K562 (cell line): ENCODE results near the gene NPIPB2. TPM values are rescaled to one million over a fixed set of nuclear protein-coding genes. Genes with fewer than 3 reads are reported as not detected.
A peak's percentile ranks its signal among the peaks of the same experiment; 100 is the strongest.

Experiments
- ATAC-seq: fragments of 200-7000 bp; cut with Tn5 transposase; 3 replicates; pipeline ENCODE4 v1.9.1; 2020; ENCODE audit warnings: moderate library complexity
- BruUV-seq: library from RNA; stranded (reverse); fragments of 400-500 nt; replicated peaks from 2 replicates; lab custom pipeline; 2021; lab: Mats Ljungman, UMichigan
- CTCF ChIA-PET: fragments of 300-600 bp; formaldehyde crosslinking; extraction: SDS; loops from one replicate; lab custom pipeline; 2021; ENCODE audit warnings: low intra/inter-chr PET ratio; lab: Yijun Ruan, JAX
- POLR2A ChIA-PET: fragments of 300-600, 350-650 bp; sonication (Branson Sonifier 250); formaldehyde crosslinking; extraction: SDS; loops from one replicate; lab custom pipeline; 2021; ENCODE audit warnings: antibody characterized with exemption, inconsistent platforms; lab: Yijun Ruan, JAX
- DNase-seq, 4 experiments: peaks; one replicate each; pipeline versions ENCODE4 v3.0.0 to v3.0.0-alpha.2; 2011 to 2018; ENCODE audit warnings: low spot score in 3 of 4, mixed read lengths in 3 of 4; ENCODE audit errors: extremely low read depth in 1 of 4
- FAIRE-seq: peaks from 2 replicates; lab custom pipeline; 2011; peaks lifted over from hg19 to GRCh38; lab: Jason Lieb, UNC
- H2AFZ ChIP-seq: 2 replicates; pipeline ENCODE4 v1.6.0; 2011; ENCODE audit warnings: low read depth, low read length, control low read depth, inconsistent platforms
- H3K27ac ChIP-seq: fragments of 200-600 bp; 3 replicates; pipeline ENCODE4 v1.8.0; 2011; ENCODE audit warnings: low read depth, mild to moderate bottlenecking, control low read depth, inconsistent platforms, low read length, moderate library complexity, mixed read lengths; ENCODE audit errors: extremely low read depth
- H3K27me3 ChIP-seq, 2 experiments: fragments of 300-600 bp in 1 of 2; 2 replicates in 1 of 2; 3 replicates in 1 of 2; pipeline versions ENCODE4 v1.6.0 to v1.8.0; 2011; ENCODE audit warnings: inconsistent platforms in 2 of 2, low read length in 2 of 2, mild to moderate bottlenecking in 1 of 2, mixed read lengths in 1 of 2, moderate library complexity in 1 of 2; ENCODE audit not compliant: control insufficient read depth in 2 of 2, insufficient read depth in 2 of 2
- H3K36me3 ChIP-seq: fragments of 300-600 bp; 3 replicates; pipeline ENCODE4 v1.8.0; 2011; ENCODE audit warnings: mild to moderate bottlenecking, low read length, inconsistent platforms; ENCODE audit not compliant: control insufficient read depth, insufficient read depth
- H3K4me1 ChIP-seq, 2 experiments: fragments of 200-600 bp in 1 of 2; replicated peaks in 1 of 2; 2 replicates in 1 of 2; 3 replicates in 1 of 2; pipeline versions ENCODE4 v1.5.1 to v1.8.0; 2011; ENCODE audit warnings: inconsistent platforms in 2 of 2, low read length in 2 of 2, mild to moderate bottlenecking in 1 of 2, mixed read lengths in 1 of 2, moderate library complexity in 1 of 2; ENCODE audit not compliant: control insufficient read depth in 2 of 2, insufficient read depth in 2 of 2
- H3K4me2 ChIP-seq: 2 replicates; pipeline ENCODE4 v1.6.1; 2011; ENCODE audit warnings: low read length, control low read depth, inconsistent platforms, mixed read lengths; ENCODE audit not compliant: insufficient read depth
- H3K4me3 ChIP-seq: fragments of 200-600 bp; sonication (generic), shearing (Covaris generic); 2 replicates; pipeline ENCODE4 v1.5.1; 2016; ENCODE audit warnings: control low read depth, inconsistent platforms
- H3K79me2 ChIP-seq: fragments of 200-600 bp; 3 replicates; pipeline ENCODE4 v1.8.0; 2011; ENCODE audit warnings: low read length, inconsistent platforms; ENCODE audit not compliant: control insufficient read depth, insufficient read depth
- H3K9ac ChIP-seq, 2 experiments: 2 replicates each; pipeline versions ENCODE4 v1.6.0 to v1.6.1; 2011; ENCODE audit warnings: low read depth in 2 of 2, low read length in 2 of 2, control low read depth in 1 of 2, inconsistent platforms in 1 of 2, mild to moderate bottlenecking in 1 of 2, mixed read lengths in 1 of 2; ENCODE audit not compliant: insufficient read depth in 1 of 2
- H3K9me1 ChIP-seq: one replicate; pipeline ENCODE4 v1.6.0; 2011; ENCODE audit warnings: inconsistent platforms, mild to moderate bottlenecking, low read length, moderate library complexity; ENCODE audit not compliant: control insufficient read depth, insufficient read depth
- H3K9me3 ChIP-seq: replicated peaks from 2 replicates; pipeline ENCODE4 v1.5.1; 2011; ENCODE audit warnings: low read depth, low read length, inconsistent platforms; ENCODE audit not compliant: control insufficient read depth, insufficient read depth
- H4K20me1 ChIP-seq: replicated peaks from 2 replicates; pipeline ENCODE4 v1.6.1; 2011; ENCODE audit warnings: low read length, inconsistent platforms, mixed read lengths; ENCODE audit not compliant: control insufficient read depth, insufficient read depth
- CHD1 ChIP-seq: fragments of 200-600 bp; sonication (generic); IDR thresholded peaks from one replicate; pipeline ENCODE4 v1.6.1; 2012; ENCODE audit warnings: mild to moderate bottlenecking, moderate library complexity, low read length, inconsistent platforms
- GABPA ChIP-seq: fragments of 200-800 bp; sonication (Bioruptor generic); conservative IDR thresholded peaks from 2 replicates; pipeline ENCODE4 v1.6.1; 2016; ENCODE audit warnings: low read depth, missing genetic modification characterization, missing compliant biosample characterization
- NR2C2 ChIP-seq, 2 experiments: fragments of 200-800 bp in 1 of 2; sonication (Bioruptor generic) in 1 of 2; sonication (generic) in 1 of 2; formaldehyde crosslinking in 1 of 2; IDR thresholded peaks; 2 replicates each; pipeline versions ENCODE4 v1.6.1 to v1.8.0; 2016 to 2022; ENCODE audit warnings: mild to moderate bottlenecking in 1 of 2, missing compliant biosample characterization in 1 of 2, missing genetic modification characterization in 1 of 2, missing genetic modification reagents in 1 of 2
- NRF1 ChIP-seq, 2 experiments: fragments of 450-650 bp; IDR thresholded peaks in 1 of 2; conservative IDR thresholded peaks in 1 of 2; 2 replicates each; pipeline ENCODE4 v1.6.1; 2014; ENCODE audit warnings: mild to moderate bottlenecking in 2 of 2
- PREB ChIP-seq: sonication (generic); formaldehyde crosslinking; IDR thresholded peaks from 2 replicates; pipeline ENCODE4 v1.8.1; 2023; ENCODE audit warnings: mild to moderate bottlenecking, missing genetic modification reagents
- SAP30 ChIP-seq: fragments of 200-600 bp; sonication (generic); IDR thresholded peaks from 2 replicates; pipeline ENCODE4 v1.6.1; 2012; ENCODE audit warnings: borderline replicate concordance, low read depth, mild to moderate bottlenecking, moderate library complexity, low read length, control low read depth, inconsistent platforms; ENCODE audit not compliant: insufficient read depth, poor library complexity, severe bottlenecking
- VEZF1 ChIP-seq: fragments of 200-800 bp; sonication (Bioruptor generic); IDR thresholded peaks from 2 replicates; pipeline ENCODE4 v1.6.1; 2017; ENCODE audit warnings: missing genetic modification characterization, missing compliant biosample characterization
- ZNF639 ChIP-seq, 2 experiments: fragments of 200-800 bp in 1 of 2; sonication (Bioruptor generic) in 1 of 2; sonication (generic) in 1 of 2; formaldehyde crosslinking in 1 of 2; IDR thresholded peaks in 1 of 2; conservative IDR thresholded peaks in 1 of 2; 2 replicates each; pipeline versions ENCODE4 v1.5.0 to v1.6.1; 2016 to 2020; ENCODE audit warnings: missing compliant biosample characterization in 1 of 2, missing genetic modification characterization in 1 of 2, missing genetic modification reagents in 1 of 2
- WGBS: fragments of 100-300 bp; shearing (Covaris generic); methylation state at CpG from one replicate; pipeline ENCODE4 v1.1.6; 2016; ENCODE audit warnings: low coverage, mixed read lengths; ENCODE audit not compliant: insufficient coverage; ENCODE audit errors: missing lambda C conversion rate; 5-methylcytosine and 5-hydroxymethylcytosine counted together
- in situ Hi-C: fragments of 300-500 bp; cut with MboI; formaldehyde crosslinking; loops from 4 replicates; pipeline ENCODE4 v1.15.0; 2018; ENCODE audit warnings: inconsistent platforms, mixed read lengths
- intact Hi-C: fragments of 100-400 bp; cut with micrococcal nuclease; formaldehyde crosslinking; loops from 2 replicates; pipeline ENCODE4 v1.14.2; 2022
- polyA plus RNA-seq, 8 experiments: library from polyadenylated mRNA; depleted of rRNA in 4 of 8; stranded (reverse) in 5 of 8; unstranded in 3 of 8; fragments of >200 nt; fragmentation: Nextera tagmentation in 2 of 8; fragmentation: Illumina TruSeq in 1 of 8; extraction: Ambion mirVana in 2 of 8; extraction: Trizol in 1 of 8; gene quantifications; 2 replicates each; pipeline versions ENCODE4 v1.2.1 to v1.2.3, GENCODE V29; 2011 to 2014; ENCODE audit warnings: inconsistent platforms in 1 of 8, missing spikeins in 1 of 8
- total RNA-seq, 7 experiments: library from RNA; depleted of rRNA in 6 of 7; stranded (reverse); fragments of >200 nt in 6 of 7; fragmentation: Illumina TruSeq in 2 of 7; extraction: Trizol in 2 of 7; gene quantifications; 2 replicates each; pipeline versions ENCODE4 v1.2.1 to v1.2.3, GENCODE V29; 2011 to 2021; ENCODE audit warnings: low replicate concordance in 1 of 7
- TF ChIP-seq, protein P1 (sequence below): fragments of 250-450 bp; sonication (Bioruptor Pico); IDR thresholded peaks from 2 replicates; pipeline ENCODE4 v1.9.0; 2021; ENCODE audit warnings: mild to moderate bottlenecking, inconsistent platforms

Gene NPIPB2
- total and polyA plus RNA-seq, 9 of the 15 experiments (the other 6 are each of a cell fraction or from before 2014, with no cell fraction given) = 0.21 to 2.9 (median 1.6) TPM; not detected in 1

DNA sequence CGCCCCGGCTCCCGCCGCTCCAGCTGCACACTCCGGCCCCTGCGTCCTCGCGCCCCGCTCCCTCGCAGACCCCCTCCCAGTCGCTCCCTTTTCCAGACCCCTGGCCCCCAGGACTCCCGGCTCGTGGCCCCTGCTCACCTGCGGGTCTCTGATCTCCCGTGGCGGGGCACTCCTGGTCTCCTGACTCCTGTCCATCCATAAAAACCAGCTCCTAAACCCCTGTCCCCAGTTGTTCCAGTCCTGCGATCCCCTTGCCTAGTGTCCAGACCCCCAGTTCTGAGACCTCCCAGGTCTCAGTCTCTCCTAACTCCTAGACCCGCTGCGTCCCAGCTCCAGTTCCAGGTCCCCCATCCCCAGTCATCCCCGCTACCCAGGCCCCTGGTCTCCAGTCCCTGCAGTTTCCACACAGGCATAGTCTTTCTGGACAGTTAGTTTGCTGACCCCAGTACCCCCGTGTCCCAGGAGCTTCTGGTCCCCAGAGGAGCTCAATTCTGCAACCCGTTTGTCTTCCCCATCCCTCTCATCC lies 35.1 kb upstream of the NPIPB2 start:
- no peak for FAIRE-seq
- no TSS peak for BruUV-seq
- peak overlapping the region; percentile 79 for H2AFZ ChIP-seq

More for the DNA sequence above, 35.1 kb upstream of the NPIPB2 start:
- peak in 1 of 2 experiments; percentile 17; a peak in 1 of 4 replicates for TF ChIP-seq ZNF639 (CRISPR knock-in tag; conservative IDR thresholded peaks at IDR 0.05 in 1 of 2, IDR thresholded peaks at IDR 0.05 in 1 of 2)
- TF ChIP-seq NR2C2 (CRISPR knock-in tag; IDR thresholded peaks at IDR 0.05) = no peak
- peak; percentile 97 for TF ChIP-seq NR2C2 (tag; IDR thresholded peaks at IDR 0.05)
- peak in 1 of 2 experiments; percentile 22; a peak in 2 of 4 replicates for TF ChIP-seq NRF1 (conservative IDR thresholded peaks at IDR 0.05 in 1 of 2, IDR thresholded peaks at IDR 0.05 in 1 of 2)
- TF ChIP-seq PREB = no peak
- TF ChIP-seq CHD1 = peak; percentile 34
- peak; percentile 87; the same call in 1 of the 2 replicates for TF ChIP-seq GABPA (tag)
- TF ChIP-seq VEZF1 (CRISPR knock-in tag) = no peak
- TF ChIP-seq, protein P1, sequence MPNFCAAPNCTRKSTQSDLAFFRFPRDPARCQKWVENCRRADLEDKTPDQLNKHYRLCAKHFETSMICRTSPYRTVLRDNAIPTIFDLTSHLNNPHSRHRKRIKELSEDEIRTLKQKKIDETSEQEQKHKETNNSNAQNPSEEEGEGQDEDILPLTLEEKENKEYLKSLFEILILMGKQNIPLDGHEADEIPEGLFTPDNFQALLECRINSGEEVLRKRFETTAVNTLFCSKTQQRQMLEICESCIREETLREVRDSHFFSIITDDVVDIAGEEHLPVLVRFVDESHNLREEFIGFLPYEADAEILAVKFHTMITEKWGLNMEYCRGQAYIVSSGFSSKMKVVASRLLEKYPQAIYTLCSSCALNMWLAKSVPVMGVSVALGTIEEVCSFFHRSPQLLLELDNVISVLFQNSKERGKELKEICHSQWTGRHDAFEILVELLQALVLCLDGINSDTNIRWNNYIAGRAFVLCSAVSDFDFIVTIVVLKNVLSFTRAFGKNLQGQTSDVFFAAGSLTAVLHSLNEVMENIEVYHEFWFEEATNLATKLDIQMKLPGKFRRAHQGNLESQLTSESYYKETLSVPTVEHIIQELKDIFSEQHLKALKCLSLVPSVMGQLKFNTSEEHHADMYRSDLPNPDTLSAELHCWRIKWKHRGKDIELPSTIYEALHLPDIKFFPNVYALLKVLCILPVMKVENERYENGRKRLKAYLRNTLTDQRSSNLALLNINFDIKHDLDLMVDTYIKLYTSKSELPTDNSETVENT = 0 out of 2 replicates have a peak, but pooled peaks have one; percentile 47
- TF ChIP-seq SAP30 = peak; percentile 12
- Histone ChIP-seq H3K4me3 (peak overlapping the region; percentile 96), H3K4me2 (peak overlapping the region; percentile 92), H3K9me1 (no peaks in the 10 kb centered on the region), H3K36me3 (no peaks in the 10 kb centered on the region), H3K9ac (peak overlapping the region; percentile 69 to 94), H3K27me3 (no peaks in the 10 kb centered on the region), H3K79me2 (peaks cover 19% of the 10 kb centered on the region), H3K27ac (peak overlapping the region; percentile 57; the same call in 2 of the 3 replicates), H4K20me1 (no peaks in the 10 kb centered on the region), H3K9me3 (no peaks in the 10 kb centered on the region), H3K4me1 (peaks cover 2 to 27% of the 10 kb centered on the region in 2 experiments; a peak in 3 of 5 replicates)
- intact Hi-C loops (loop anchor here (5.0 kb wide), 1 partner anchor 90 kb away; no protein-coding TSS in a partner anchor), in situ Hi-C loops (no loop called here)
- POLR2A ChIA-PET = interaction anchor here (0.6 to 2.2 kb wide), 12 partner anchors 9 to 85 kb away, joined by 3 to 10 read pairs (median 4); partner anchors contain the start of gene GSPT1
- 0% methylated on average over 17 of the region's 22 CpGs for WGBS
- DNase-seq (peak in 2 of 4 experiments; percentile 22 to 24), ATAC-seq (peak; percentile 14)
- CTCF ChIA-PET = interaction anchor here (1.3 kb wide), 1 partner anchor 27 kb away, joined by 3 read pairs; no protein-coding TSS in a partner anchor
